Measurements from ENCODE around the gene BSCL2. TPM values are rescaled to one million over a fixed set of nuclear protein-coding genes. Genes with fewer than 3 reads are reported as not detected.

The BSCL2 gene
- total and polyA plus RNA-seq, 2 of the 13 experiments (the other 11 are each of a cell fraction or from before 2014, with no cell fraction given), result 19.5 to 21.1 TPM

GRCh38 chr11:62728171-62728988, 21.2 kb upstream of the BSCL2 start, which contains the start of gene TTC9C (continued):
- TF ChIP-seq BCL6 (CRISPR knock-in tag; IDR thresholded peaks at IDR 0.05) (no peak), CTCF (CRISPR knock-in tag; IDR thresholded peaks at IDR 0.05) (peak; percentile 3; the same call in 1 of the 2 replicates), ZNF775 (CRISPR knock-in tag; IDR thresholded peaks at IDR 0.05; ENCODE audit: borderline replicate concordance) (no peak), ZNF607 (CRISPR knock-in tag; IDR thresholded peaks at IDR 0.05; ENCODE audit: borderline replicate concordance) (0 out of 2 replicates have a peak, but pooled peaks have one; percentile 33), ZBTB40 (IDR thresholded peaks at IDR 0.05) (0 out of 2 replicates have a peak, but pooled peaks have one; percentile 18), ZBTB40 (CRISPR knock-in tag; IDR thresholded peaks at IDR 0.05) (no peak), KAT2B (IDR thresholded peaks at IDR 0.05; ENCODE audit: borderline replicate concordance, low read depth, low read length) (no peak), ZBTB39 (CRISPR knock-in tag; IDR thresholded peaks at IDR 0.05) (no peak), PHF5A (CRISPR knock-in tag; IDR thresholded peaks at IDR 0.05; ENCODE audit: low read depth, unreplicated experiment) (peak; percentile 32), MLX (CRISPR knock-in tag; IDR thresholded peaks at IDR 0.05) (no peak), SCMH1 (CRISPR knock-in tag; IDR thresholded peaks at IDR 0.05; ENCODE audit: borderline replicate concordance) (no peak), PBX3 (CRISPR knock-in tag; IDR thresholded peaks at IDR 0.05; ENCODE audit: borderline replicate concordance) (no peak), MEIS2 (CRISPR knock-in tag; IDR thresholded peaks at IDR 0.05) (peak; percentile 44; the same call in 1 of the 2 replicates)

All from HepG2 (cell line).